ENCODE measurements around the gene GPR162. TPM values are rescaled to one million over a fixed set of nuclear protein-coding genes. Genes with fewer than 3 reads are reported as not detected.

Gene GPR162
- total RNA-seq, 1 experiment from 2014 or later: not detected

DNA sequence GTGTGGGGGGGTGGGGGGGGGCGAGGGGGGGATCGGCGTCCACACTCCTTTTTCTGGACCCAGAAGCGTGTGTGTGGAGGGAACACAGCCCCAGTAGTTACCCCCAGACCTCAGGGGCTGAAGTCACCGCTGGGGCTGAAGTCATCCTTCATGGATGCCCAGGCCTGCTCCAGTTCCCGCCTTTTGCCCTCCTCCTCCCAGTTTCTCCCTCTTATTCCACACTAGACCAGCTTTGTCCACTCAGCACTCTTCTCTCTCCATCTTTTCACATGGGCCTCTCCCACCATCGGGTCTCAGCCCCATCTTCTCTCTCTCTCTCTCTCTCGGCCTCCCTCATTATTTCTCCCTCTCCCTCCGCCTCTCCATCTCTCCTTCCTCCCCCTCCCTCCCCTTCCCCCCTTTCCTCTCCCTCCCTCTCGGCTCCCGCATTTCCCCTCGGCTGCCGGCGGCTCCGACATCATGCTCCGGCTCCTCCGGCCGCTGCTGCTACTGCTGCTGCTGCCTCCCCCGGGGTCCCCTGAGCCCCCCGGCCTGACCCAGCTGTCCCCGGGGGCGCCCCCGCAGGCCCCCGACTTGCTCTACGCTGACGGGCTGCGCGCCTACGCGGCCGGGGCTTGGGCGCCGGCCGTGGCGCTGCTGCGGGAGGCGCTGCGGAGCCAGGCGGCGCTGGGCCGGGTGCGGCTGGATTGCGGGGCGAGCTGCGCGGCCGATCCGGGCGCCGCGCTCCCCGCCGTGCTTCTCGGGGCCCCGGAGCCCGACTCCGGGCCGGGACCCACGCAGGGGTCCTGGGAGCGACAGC is 6.6 kb downstream of the GPR162 start, which contains the start of gene P3H3:
Gene P3H3 (plus strand): TSS at position 426 of the 799 bp plus-strand sequence. CDS start 34 bp downstream, at position 460.
- H4K20me1 ChIP-seq (ENCODE audit: low read length): no peaks in the 10 kb centered on the region
- no peaks in the 10 kb centered on the region for H3K27me3 ChIP-seq (ENCODE audit: low read length)
- ATAC-seq: no peak
- POLR2A ChIA-PET (ENCODE audit: unreplicated experiment): no interaction called here
- H3K27ac ChIP-seq (ENCODE audit: low read length): no peak within 1 kb of the TSS
- CTCF ChIA-PET: no interaction called here
- H3K36me3 ChIP-seq (ENCODE audit: low read depth, low read length): no peaks in the 10 kb centered on the region
- peak within 1 kb of the TSS; percentile 67 for H3K4me3 ChIP-seq (ENCODE audit: low read length)
- H3K79me2 ChIP-seq (ENCODE audit: low read length): no peaks in the 10 kb centered on the region
- peak within 1 kb of the TSS; percentile 22; the same call in 1 of the 2 replicates for H3K9ac ChIP-seq (ENCODE audit: low read length)
- H3K9me3 ChIP-seq (ENCODE audit: low read length): no peaks in the 10 kb centered on the region
- peaks cover 5% of the 10 kb centered on the region; the same call in 1 of the 2 replicates for H3K4me1 ChIP-seq (ENCODE audit: insufficient read depth, low read length)
- H2AFZ ChIP-seq (ENCODE audit: low read length): peak within 1 kb of the TSS; percentile 76
- no peak for TF ChIP-seq EZH2phosphoT487 (IDR thresholded peaks at IDR 0.05; ENCODE audit: borderline replicate concordance, low read length)
- TF ChIP-seq, protein P1, sequence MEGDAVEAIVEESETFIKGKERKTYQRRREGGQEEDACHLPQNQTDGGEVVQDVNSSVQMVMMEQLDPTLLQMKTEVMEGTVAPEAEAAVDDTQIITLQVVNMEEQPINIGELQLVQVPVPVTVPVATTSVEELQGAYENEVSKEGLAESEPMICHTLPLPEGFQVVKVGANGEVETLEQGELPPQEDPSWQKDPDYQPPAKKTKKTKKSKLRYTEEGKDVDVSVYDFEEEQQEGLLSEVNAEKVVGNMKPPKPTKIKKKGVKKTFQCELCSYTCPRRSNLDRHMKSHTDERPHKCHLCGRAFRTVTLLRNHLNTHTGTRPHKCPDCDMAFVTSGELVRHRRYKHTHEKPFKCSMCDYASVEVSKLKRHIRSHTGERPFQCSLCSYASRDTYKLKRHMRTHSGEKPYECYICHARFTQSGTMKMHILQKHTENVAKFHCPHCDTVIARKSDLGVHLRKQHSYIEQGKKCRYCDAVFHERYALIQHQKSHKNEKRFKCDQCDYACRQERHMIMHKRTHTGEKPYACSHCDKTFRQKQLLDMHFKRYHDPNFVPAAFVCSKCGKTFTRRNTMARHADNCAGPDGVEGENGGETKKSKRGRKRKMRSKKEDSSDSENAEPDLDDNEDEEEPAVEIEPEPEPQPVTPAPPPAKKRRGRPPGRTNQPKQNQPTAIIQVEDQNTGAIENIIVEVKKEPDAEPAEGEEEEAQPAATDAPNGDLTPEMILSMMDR (conservative IDR thresholded peaks at IDR 0.05; ENCODE audit: low read depth, low read length): no peak
- no peak for DNase-seq
- peak within 1 kb of the TSS; percentile 86 for H3K4me2 ChIP-seq (ENCODE audit: low read length)
- H3K9me2 ChIP-seq (replicated peaks; ENCODE audit: low read length): no peaks in the 10 kb centered on the region
- no TSS peak for BruUV-seq (replicated peaks)
- intact Hi-C loops (cut with micrococcal nuclease): no loop called here
- H3F3A ChIP-seq (ENCODE audit: low read length, unreplicated experiment): no peaks in the 10 kb centered on the region

DNA sequence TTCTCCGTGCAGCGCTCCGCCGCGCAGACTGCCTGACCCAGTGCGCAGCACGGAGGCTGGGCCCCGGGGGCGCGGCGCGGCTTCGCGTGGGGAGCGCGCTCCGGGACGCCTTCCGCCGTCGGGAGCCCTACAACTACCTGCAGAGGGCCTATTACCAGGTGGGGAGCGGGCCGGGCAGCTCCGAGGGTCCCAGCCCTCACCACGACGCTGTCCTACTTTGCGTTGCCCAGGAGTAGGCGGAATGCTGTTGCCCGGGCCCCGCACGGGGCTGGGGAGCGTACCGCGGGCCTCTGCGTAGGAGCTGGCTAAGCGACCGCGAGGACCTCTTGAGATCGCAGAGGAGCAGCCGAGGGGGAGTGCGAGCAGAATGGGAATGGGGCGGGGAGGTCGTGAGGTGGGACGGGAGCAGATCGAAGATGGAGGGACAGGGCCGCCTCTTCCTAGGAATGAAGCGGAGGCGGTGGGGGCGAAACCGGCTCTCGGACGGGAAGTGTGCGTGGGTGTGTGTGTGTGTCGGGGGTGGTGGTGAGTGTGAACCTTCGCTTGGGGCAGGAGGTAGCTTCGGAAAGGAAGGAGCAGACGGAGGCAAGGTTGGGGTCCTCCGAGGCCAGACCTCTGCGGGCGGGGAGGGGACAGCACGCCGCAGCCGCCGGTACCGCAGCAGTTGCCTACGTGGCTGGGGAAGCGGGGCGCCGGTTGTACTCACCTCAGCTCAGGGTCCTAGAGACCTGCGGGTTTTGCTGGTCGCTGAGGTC is 7.3 kb downstream of the GPR162 start:
- Histone ChIP-seq H3K4me3 (ENCODE audit: low read length) (peak overlapping the region; percentile 67), H3K79me2 (ENCODE audit: low read length) (no peaks in the 10 kb centered on the region), H3K27me3 (ENCODE audit: low read length) (no peaks in the 10 kb centered on the region), H2AFZ (ENCODE audit: low read length) (peak overlapping the region; percentile 76), H3K4me2 (ENCODE audit: low read length) (peak overlapping the region; percentile 86), H3F3A (ENCODE audit: low read length, unreplicated experiment) (no peaks in the 10 kb centered on the region), H3K36me3 (ENCODE audit: low read depth, low read length) (no peaks in the 10 kb centered on the region), H3K4me1 (ENCODE audit: insufficient read depth, low read length) (peaks cover 5% of the 10 kb centered on the region; the same call in 1 of the 2 replicates), H3K9ac (ENCODE audit: low read length) (peak overlapping the region; percentile 22; the same call in 1 of the 2 replicates), H3K9me3 (ENCODE audit: low read length) (no peaks in the 10 kb centered on the region), H4K20me1 (ENCODE audit: low read length) (no peaks in the 10 kb centered on the region), H3K27ac (ENCODE audit: low read length) (no peak overlapping the region), H3K9me2 (replicated peaks; ENCODE audit: low read length) (no peaks in the 10 kb centered on the region)
- TF ChIP-seq, protein P1 (conservative IDR thresholded peaks at IDR 0.05; ENCODE audit: low read depth, low read length): no peak
- TF ChIP-seq EZH2 (IDR thresholded peaks at IDR 0.05; ENCODE audit: low read length, unreplicated experiment) (no peak), EZH2phosphoT487 (IDR thresholded peaks at IDR 0.05; ENCODE audit: borderline replicate concordance, low read length) (no peak)
- ATAC-seq (no peak), DNase-seq (no peak)
- ChIA-PET CTCF (no interaction called here), POLR2A (ENCODE audit: unreplicated experiment) (no interaction called here)
- BruUV-seq (replicated peaks): no TSS peak
- intact Hi-C loops (cut with micrococcal nuclease): no loop called here

All from PC-3 (cell line).